ENCODE measurements around the gene KRAS. TPM values are rescaled to one million over a fixed set of nuclear protein-coding genes. Genes with fewer than 3 reads are reported as not detected.

Gene KRAS
- total RNA-seq, 6 experiments from 2014 or later: 15.9 to 20.5 (median 18.0) TPM

GRCh38 chr12:25256005-25256404 lies 5.3 kb upstream of the KRAS start:
- H3K27me3 Mint-ChIP-seq (ENCODE audit: insufficient read depth): peaks cover 10% of the 10 kb centered on the region
- H3K27ac Mint-ChIP-seq: no peak overlapping the region
- peaks cover 7% of the 10 kb centered on the region; the same call in 1 of the 2 replicates for H3K4me1 Mint-ChIP-seq (ENCODE audit: low read depth)
- DNase-seq: no peak
- H3K36me3 Mint-ChIP-seq (ENCODE audit: low read depth): no peaks in the 10 kb centered on the region
- no peaks in the 10 kb centered on the region for H3K9me3 Mint-ChIP-seq
- no peak overlapping the region for H3K4me3 Mint-ChIP-seq
- no peak for TF ChIP-seq CTCF (IDR thresholded peaks at IDR 0.05)

- TF ChIP-seq CTCF (IDR thresholded peaks at IDR 0.05): no peak
- H3K27me3 Mint-ChIP-seq (ENCODE audit: insufficient read depth): peaks cover 8% of the 10 kb centered on the region
Observed at GRCh38 chr12:25254271-25254880, 3.6 kb upstream of the KRAS start.

GRCh38 chr12:25253371-25254068 lies 2.8 kb upstream of the KRAS start:
- Mint-ChIP-seq H3K27me3 (ENCODE audit: insufficient read depth) (peaks cover 8% of the 10 kb centered on the region), H3K36me3 (ENCODE audit: low read depth) (no peaks in the 10 kb centered on the region), H3K4me3 (no peak overlapping the region), H3K27ac (no peak overlapping the region), H3K4me1 (ENCODE audit: low read depth) (peaks cover 13% of the 10 kb centered on the region), H3K9me3 (no peaks in the 10 kb centered on the region)
- DNase-seq: no peak
- TF ChIP-seq CTCF (IDR thresholded peaks at IDR 0.05): no peak

More at GRCh38 chr12:25254271-25254880, 3.6 kb upstream of the KRAS start:
- no peaks in the 10 kb centered on the region for H3K36me3 Mint-ChIP-seq (ENCODE audit: low read depth)
- DNase-seq: peak; percentile 53
- no peak overlapping the region for H3K4me3 Mint-ChIP-seq
- H3K4me1 Mint-ChIP-seq (ENCODE audit: low read depth): peaks cover 12% of the 10 kb centered on the region
- H3K9me3 Mint-ChIP-seq: no peaks in the 10 kb centered on the region
- no peak overlapping the region for H3K27ac Mint-ChIP-seq

- H3K9me3 Mint-ChIP-seq: no peaks in the 10 kb centered on the region
- no peak overlapping the region for H3K27ac Mint-ChIP-seq
- peaks cover 13% of the 10 kb centered on the region for H3K4me1 Mint-ChIP-seq (ENCODE audit: low read depth)
Observed at GRCh38 chr12:25252946-25253345, 2.2 kb upstream of the KRAS start.

GRCh38 chr12:25251769-25252168 lies 1.0 kb upstream of the KRAS start:
- H3K27me3 Mint-ChIP-seq (ENCODE audit: insufficient read depth): peaks cover 8% of the 10 kb centered on the region
- H3K9me3 Mint-ChIP-seq: no peaks in the 10 kb centered on the region
- peak overlapping the region; percentile 20; the same call in 1 of the 2 replicates for H3K27ac Mint-ChIP-seq

More at GRCh38 chr12:25252946-25253345, 2.2 kb upstream of the KRAS start:
- DNase-seq: no peak
- no peak for TF ChIP-seq CTCF (IDR thresholded peaks at IDR 0.05)
- peaks cover 8% of the 10 kb centered on the region for H3K27me3 Mint-ChIP-seq (ENCODE audit: insufficient read depth)
- H3K36me3 Mint-ChIP-seq (ENCODE audit: low read depth): no peaks in the 10 kb centered on the region
- H3K4me3 Mint-ChIP-seq: no peak overlapping the region

More at GRCh38 chr12:25251769-25252168, 1.0 kb upstream of the KRAS start:
- Mint-ChIP-seq H3K36me3 (ENCODE audit: low read depth) (no peaks in the 10 kb centered on the region), H3K4me3 (peak overlapping the region; percentile 78), H3K4me1 (ENCODE audit: low read depth) (peaks cover 19% of the 10 kb centered on the region)
- DNase-seq: no peak
- no peak for TF ChIP-seq CTCF (IDR thresholded peaks at IDR 0.05)

Data from HFFc6 (cell line).